Left lung (tissue), 10 donors: ENCODE results near the gene C5orf46. TPM values are rescaled to one million over a fixed set of nuclear protein-coding genes. Genes with fewer than 3 reads are reported as not detected.

Source experiments
- ATAC-seq: fragments of 200-7000 bp; cut with Tn5 transposase; one replicate; pipeline ENCODE4 v1.9.1; 2020; ENCODE audit warnings: moderate library complexity
- DNase-seq, 4 donors: peaks; one replicate each; pipeline ENCODE4 v3.0.0-alpha.2; 2013 to 2020
- H3K27ac ChIP-seq, 2 donors: fragments of 200-600 bp; sonication (generic) in 1 of 2; one replicate each; pipeline versions ENCODE4 v1.5.0 to v1.8.0; 2020 to 2021
- H3K27me3 ChIP-seq, 2 donors: fragments of 200-600 bp; sonication (generic) in 1 of 2; one replicate each; pipeline versions ENCODE4 v1.5.0 to v1.8.0; 2020 to 2021
- H3K36me3 ChIP-seq, 2 donors: fragments of 200-600 bp; sonication (generic) in 1 of 2; one replicate each; pipeline versions ENCODE4 v1.5.0 to v1.8.0; 2020 to 2021
- H3K4me1 ChIP-seq, 2 donors: fragments of 200-600 bp; one replicate each; pipeline ENCODE4 v1.8.0; 2021
- H3K4me3 ChIP-seq, 2 donors: fragments of 200-600 bp; sonication (generic) in 1 of 2; one replicate each; pipeline versions ENCODE4 v1.5.0 to v1.8.0; 2020 to 2021; ENCODE audit warnings: mild to moderate bottlenecking in 1 of 2
- H3K9me3 ChIP-seq, 2 donors: fragments of 200-600 bp; sonication (generic) in 1 of 2; one replicate each; pipeline versions ENCODE4 v1.5.0 to v1.8.0; 2020 to 2021
- intact Hi-C, 2 donors: fragments of 100-400 bp; cut with DNase I; formaldehyde crosslinking; loops; one replicate each; pipeline versions ENCODE4 v1.11.2 to v1.14.2; 2022
- polyA plus RNA-seq, 6 donors: library from polyadenylated mRNA; unstranded; fragments of 120-200 nt; gene quantifications; one replicate each; pipeline ENCODE4 v1.2.1, GENCODE V29; 2013; ENCODE audit not compliant: insufficient read length in 6 of 6
- total RNA-seq, 2 donors: library from RNA; stranded (reverse); fragmentation: NEBNext Ultra II Directional; extraction: Animal tissue kit (Norgen Biotek cat#: 25700); gene quantifications; one replicate each; pipeline ENCODE4 v1.2.1, GENCODE V29; 2021
- TF ChIP-seq, protein P1 (sequence below), 2 donors: fragments of 200-600 bp; sonication (generic) in 1 of 2; IDR thresholded peaks; one replicate each; pipeline versions ENCODE4 v1.5.0 to v1.8.0; 2021; ENCODE audit warnings: antibody characterized with exemption in 2 of 2
- donor health status: DM: no; HTN: yes; CAD: no.
- donor health status: DM: no; HTN: no; CAD: no.

The C5orf46 gene
- total and polyA plus RNA-seq, 8 donors: 0.50 to 3.0 (median 1.3) TPM; not detected in 2

- intact Hi-C loops: loop anchor here in 1 of 2 donors (10.0 kb wide), 1 partner anchor 55 kb away; no protein-coding TSS in a partner anchor
- peak; percentile 94 for ATAC-seq
Measured at GRCh38 chr5:147939431-147940114, 33.2 kb upstream of the C5orf46 start.

GRCh38 chr5:147935032-147935431 lies 28.7 kb upstream of the C5orf46 start:
- Histone ChIP-seq H3K27me3 (no peaks in the 10 kb centered on the region), H3K4me3 (no peak overlapping the region), H3K4me1 (no peaks in the 10 kb centered on the region), H3K9me3 (no peaks in the 10 kb centered on the region), H3K27ac (no peak overlapping the region), H3K36me3 (no peaks in the 10 kb centered on the region)
- ATAC-seq: peak; percentile 77
- intact Hi-C loops: loop anchor here in 1 of 2 donors (10.0 kb wide), 1 partner anchor 50 kb away; no protein-coding TSS in a partner anchor
- TF ChIP-seq, protein P1, sequence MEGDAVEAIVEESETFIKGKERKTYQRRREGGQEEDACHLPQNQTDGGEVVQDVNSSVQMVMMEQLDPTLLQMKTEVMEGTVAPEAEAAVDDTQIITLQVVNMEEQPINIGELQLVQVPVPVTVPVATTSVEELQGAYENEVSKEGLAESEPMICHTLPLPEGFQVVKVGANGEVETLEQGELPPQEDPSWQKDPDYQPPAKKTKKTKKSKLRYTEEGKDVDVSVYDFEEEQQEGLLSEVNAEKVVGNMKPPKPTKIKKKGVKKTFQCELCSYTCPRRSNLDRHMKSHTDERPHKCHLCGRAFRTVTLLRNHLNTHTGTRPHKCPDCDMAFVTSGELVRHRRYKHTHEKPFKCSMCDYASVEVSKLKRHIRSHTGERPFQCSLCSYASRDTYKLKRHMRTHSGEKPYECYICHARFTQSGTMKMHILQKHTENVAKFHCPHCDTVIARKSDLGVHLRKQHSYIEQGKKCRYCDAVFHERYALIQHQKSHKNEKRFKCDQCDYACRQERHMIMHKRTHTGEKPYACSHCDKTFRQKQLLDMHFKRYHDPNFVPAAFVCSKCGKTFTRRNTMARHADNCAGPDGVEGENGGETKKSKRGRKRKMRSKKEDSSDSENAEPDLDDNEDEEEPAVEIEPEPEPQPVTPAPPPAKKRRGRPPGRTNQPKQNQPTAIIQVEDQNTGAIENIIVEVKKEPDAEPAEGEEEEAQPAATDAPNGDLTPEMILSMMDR (IDR thresholded peaks at IDR 0.05): peak; percentile 23 to 28
- DNase-seq: peak in 2 of 4 donors; percentile 18 to 44

More at GRCh38 chr5:147939431-147940114, 33.2 kb upstream of the C5orf46 start:
- TF ChIP-seq, protein P1 (IDR thresholded peaks at IDR 0.05): no peak
- Histone ChIP-seq H3K9me3 (no peaks in the 10 kb centered on the region), H3K27me3 (no peaks in the 10 kb centered on the region), H3K36me3 (no peaks in the 10 kb centered on the region), H3K4me1 (no peaks in the 10 kb centered on the region), H3K27ac (peak overlapping the region; percentile 70 to 80), H3K4me3 (no peak overlapping the region)
- peak in 2 of 4 donors; percentile 8 to 51 for DNase-seq

GRCh38 chr5:147930769-147931168 lies 24.4 kb upstream of the C5orf46 start:
- no peaks in the 10 kb centered on the region for H3K9me3 ChIP-seq
- no peak overlapping the region for H3K4me3 ChIP-seq
- H3K36me3 ChIP-seq: no peaks in the 10 kb centered on the region
- no peak overlapping the region for H3K27ac ChIP-seq
- DNase-seq: no peak
- H3K4me1 ChIP-seq: no peaks in the 10 kb centered on the region
- TF ChIP-seq, protein P1 (IDR thresholded peaks at IDR 0.05): no peak
- ATAC-seq: peak; percentile 21
- intact Hi-C loops: loop anchor here in 1 of 2 donors (10.0 kb wide), 1 partner anchor 46 kb away; no protein-coding TSS in a partner anchor
- no peaks in the 10 kb centered on the region for H3K27me3 ChIP-seq

DNA sequence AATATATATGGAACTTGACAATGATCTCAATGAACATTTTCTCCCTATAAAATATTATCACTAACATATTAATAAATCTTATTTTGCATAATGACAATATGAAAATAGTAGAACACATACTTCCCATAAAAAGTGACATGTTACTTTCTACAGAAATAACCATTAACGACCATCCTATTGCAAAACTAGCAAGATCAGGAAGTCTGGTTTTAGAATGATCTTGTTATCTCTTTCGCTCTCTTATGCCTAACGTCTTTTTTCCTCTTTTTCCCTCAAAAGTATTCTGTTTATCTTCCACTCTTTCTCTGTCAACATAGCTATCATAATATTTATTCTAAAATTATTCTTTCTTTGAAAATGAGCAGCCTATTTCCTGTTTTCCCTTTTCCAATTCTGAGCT lies 21.6 kb upstream of the C5orf46 start:
- TF ChIP-seq, protein P1 (IDR thresholded peaks at IDR 0.05): no peak
- Histone ChIP-seq H3K9me3 (no peaks in the 10 kb centered on the region), H3K27me3 (no peaks in the 10 kb centered on the region), H3K27ac (no peak overlapping the region), H3K4me1 (no peaks in the 10 kb centered on the region), H3K4me3 (no peak overlapping the region), H3K36me3 (no peaks in the 10 kb centered on the region)
- no peak for ATAC-seq
- DNase-seq: no peak
- intact Hi-C loops: no loop called here

- Histone ChIP-seq H3K27me3 (no peaks in the 10 kb centered on the region), H3K4me1 (no peaks in the 10 kb centered on the region), H3K4me3 (no peak overlapping the region), H3K9me3 (no peaks in the 10 kb centered on the region), H3K27ac (no peak overlapping the region), H3K36me3 (no peaks in the 10 kb centered on the region)
- ATAC-seq: no peak
- TF ChIP-seq, protein P1 (IDR thresholded peaks at IDR 0.05): no peak
- intact Hi-C loops: no loop called here
- DNase-seq: no peak
Measured at GRCh38 chr5:147925020-147925419, 18.7 kb upstream of the C5orf46 start.
